GM18861 (cell line): ENCODE results near the gene SSBP3.

ENCODE experiments used
- ATAC-seq: cut with Tn5 transposase; IDR thresholded peaks from one replicate; pipeline ENCODE4 v1.9.1; 2021; ENCODE audit not compliant: unreplicated experiment

The SSBP3 gene

DNA sequence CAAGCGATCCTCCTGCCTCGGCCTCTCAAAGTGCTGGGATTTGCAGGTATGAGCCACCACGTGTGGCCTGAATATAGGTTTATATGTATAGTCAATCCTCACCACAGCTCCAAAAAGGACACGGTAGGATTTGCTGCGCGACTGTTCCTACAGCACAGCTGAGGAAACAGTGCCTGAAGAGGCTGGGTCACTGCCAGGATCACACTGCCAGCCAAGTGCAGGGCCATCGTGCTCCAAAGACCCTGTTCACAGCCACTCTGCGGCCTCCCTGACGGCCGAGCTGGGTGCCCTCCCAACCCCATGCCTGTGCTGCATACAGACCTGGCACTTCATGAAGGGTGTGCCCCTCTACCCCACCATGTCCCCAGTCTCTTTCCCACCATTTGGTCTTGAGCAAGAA is 134.9 kb downstream of the SSBP3 start:
- no peak for ATAC-seq

DNA sequence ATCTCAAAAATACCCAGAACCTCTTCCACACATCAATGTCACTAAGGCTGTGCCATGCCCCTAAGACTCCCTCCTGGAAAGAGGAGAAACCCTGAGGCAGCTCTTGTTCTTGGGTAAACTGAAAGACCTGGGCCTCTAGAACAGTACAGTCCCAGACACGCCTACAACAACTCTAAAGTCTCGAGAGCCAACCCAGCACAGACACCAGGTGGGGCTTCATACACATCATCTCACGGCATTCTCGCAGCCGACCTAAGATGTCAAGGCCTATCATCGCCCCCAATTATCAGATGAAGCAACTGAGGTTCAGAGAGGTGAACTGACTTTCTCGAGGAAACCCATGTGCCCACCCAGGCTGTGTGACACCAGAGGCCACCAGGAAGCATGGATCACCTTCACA is 135.7 kb downstream of the SSBP3 start:
- no peak for ATAC-seq

DNA sequence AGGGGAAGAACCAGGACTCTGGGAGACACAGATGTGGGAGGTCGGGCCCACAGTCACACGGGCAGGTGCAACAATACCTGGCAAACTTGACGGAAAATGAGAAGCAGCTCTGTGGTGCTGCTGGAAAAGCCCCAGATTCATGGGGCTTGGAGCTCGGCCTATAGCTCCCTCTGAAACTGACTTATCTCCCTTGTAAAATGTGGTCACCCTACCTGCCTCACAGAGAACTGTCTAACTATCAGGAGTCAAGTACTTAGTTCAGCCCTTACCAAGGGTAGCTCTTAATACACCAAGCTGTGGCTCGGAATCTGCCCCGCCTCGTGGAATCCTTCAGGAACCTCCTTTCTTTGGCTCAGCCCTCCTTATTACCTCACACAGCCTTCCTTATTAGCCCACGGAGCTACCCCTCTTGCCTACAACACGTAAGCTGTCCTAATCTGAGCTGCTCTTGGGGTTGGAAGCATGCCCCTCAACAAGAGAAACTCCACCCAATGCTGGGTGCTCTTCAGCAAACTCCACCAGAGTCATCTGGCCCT is 137.4 kb downstream of the SSBP3 start:
- ATAC-seq = no peak

DNA sequence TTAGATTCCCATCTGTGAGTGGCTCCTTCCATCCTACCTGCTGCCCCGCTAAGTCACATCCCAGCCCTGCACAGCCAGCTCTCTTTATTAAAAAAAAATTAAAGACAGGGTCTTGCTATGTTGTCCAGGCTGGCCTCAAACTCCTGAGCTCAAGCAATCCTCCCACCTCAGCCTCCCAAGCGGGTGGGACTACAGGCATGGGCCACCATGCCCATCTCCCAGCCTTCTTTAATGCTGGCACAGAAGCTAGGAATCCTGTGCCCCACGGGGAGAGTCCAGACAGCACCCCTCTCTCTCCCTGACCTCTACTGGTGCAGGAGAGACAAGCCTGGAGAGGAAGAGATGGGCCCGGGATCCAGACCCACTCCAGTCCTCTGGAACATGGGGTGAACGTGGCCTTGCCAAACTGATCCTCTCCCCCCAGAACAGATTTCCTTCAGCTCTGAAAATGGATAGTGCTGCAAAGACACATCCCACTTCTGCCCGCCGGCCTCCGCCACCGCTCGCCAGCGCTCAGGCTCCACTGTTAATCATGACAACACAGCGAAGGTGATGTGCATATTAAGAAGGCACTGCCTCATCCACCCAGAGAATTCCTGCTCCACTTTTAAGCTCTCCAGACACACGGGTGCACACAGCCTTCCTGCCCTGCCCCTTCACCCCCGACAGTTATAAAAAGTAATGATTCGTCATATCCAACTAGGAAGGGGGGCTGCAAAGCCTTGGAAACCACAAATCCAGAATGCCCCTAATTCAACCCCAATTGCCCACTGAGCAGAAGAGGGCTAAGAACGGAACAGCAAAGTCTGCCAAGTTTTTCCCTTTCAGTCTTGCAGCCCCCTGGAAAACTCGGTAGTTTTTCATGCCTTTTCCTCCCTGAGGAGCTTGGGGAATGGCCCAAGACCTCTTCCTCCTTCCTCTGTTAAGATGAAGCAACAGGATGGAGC is 138.1 kb downstream of the SSBP3 start:
- no peak for ATAC-seq

DNA sequence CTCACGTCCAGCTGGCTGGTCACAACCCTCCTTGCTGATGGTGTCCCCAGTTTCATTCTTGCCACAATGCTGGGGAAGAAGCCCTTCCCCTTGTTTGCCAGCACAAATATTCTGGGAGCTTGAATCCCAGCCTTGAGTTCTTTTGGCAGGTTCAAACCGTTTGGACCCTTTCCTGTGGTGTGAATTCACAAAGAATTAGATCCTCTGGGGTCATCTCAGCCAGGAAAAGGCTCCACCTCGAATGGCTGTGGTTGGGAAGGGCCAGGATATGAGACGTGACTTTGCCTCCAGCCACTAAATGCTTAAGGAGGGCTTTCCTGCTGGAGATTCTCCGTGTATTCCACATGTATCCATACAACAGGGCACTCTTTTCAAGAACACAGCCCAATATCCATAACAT is 139.3 kb downstream of the SSBP3 start:
- no peak for ATAC-seq

DNA sequence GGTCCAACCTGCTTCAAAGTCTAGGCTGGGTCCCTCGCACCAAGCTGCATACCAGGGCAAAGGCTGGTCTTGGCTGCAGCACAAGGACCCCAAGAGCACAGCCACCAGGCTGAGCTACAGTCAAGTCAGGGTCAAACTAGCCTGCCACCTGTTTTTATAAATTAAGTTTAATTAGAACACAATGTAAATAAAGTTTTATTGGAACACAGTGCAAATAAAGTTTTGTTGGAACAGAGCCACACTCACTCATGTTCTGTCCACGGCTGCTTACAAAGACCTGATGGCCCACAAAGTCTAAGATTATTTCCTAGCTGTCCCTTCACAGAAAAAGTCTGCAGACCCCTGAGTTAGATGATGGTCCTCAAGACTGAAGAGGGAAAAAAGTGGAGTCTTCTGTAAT is 140.0 kb downstream of the SSBP3 start:
- no peak for ATAC-seq

DNA sequence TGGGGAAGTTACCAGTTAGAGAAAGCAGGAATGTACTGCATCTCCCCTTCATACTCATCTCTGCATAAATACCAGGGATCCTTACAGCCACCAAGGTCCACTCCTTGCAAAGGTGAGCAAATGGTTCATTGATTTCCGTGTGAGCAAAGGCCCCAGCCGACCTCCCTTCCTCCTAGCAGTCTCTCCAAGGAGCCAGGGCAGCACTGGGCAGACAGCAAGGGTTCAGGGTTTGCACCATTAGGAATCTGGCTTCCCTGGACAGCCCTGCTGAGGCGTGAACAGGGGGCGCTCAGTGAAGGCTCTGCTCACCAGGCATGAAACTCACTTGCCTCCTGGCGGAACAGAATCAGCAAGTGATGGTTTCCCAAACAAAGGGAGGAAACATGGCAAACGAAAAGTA is 140.5 kb downstream of the SSBP3 start:
- no peak for ATAC-seq

DNA sequence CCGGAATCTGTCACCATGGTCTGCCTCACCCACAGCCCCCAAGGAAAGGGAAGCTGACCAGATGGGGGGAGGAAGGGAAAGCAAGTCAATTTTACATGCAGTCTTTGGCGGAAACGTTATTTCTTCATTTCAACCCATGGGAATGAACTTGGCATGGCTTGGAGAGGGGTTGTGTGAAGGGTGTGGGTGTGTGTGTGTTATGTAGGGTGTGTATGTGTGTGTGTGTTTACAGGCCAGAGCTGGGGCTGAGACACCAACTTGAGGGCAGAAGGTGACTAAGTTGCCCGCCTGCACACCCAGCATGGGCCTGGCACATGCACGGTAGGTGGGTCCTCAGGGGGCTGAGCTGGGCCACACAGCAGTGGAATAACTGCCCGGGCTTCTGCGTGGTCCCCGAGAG is 141.1 kb downstream of the SSBP3 start:
- no peak for ATAC-seq

DNA sequence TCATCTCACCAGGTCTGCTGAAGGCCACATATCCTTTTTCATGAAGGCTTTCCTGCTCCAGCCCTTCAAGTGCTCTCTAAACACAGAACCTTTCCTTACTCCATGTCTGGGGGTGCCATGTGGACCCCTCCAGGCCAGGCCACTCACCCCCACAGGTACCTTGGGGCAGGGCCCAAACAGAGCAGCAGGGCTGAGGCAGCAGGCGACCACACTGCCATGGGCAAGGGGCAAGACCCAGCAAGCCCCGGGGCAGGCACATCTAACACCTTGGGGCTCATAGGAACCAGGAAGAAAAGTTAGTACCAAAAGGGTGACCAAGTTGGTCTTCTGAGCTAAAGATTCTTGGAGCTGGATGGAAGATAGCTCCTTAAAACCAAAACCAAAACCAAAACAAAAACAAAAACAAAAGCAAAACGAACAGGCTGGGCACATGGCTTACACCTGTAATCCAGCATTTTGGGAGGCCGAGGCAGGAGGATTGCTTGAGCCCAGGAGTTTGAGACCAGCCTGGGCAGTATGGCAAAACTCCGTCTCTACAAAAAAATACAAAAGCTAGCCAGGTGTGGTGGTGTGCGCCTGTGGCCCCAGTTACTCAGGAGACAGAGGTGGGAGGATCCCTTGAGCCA is 142.5 kb downstream of the SSBP3 start:
- ATAC-seq = no peak

DNA sequence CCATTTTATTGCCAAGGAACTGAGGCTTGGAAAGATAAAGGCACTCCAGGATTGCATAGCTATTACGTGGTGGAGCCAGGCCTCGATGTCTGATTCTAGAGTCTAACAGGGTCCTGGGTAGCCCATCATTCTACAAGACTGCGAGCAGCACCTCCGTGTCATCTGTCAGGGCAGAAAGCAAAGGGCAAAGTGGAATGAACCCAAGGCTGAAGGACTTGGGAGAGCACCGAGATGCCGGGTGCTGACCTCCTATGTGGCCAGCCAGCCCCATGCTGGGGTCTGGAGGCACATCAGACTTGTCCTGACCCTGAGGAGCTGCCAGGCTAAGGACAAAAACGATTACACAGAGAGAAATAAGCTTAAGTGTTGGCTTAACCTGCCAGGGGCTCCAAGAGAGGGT is 143.9 kb downstream of the SSBP3 start:
- no peak for ATAC-seq

DNA sequence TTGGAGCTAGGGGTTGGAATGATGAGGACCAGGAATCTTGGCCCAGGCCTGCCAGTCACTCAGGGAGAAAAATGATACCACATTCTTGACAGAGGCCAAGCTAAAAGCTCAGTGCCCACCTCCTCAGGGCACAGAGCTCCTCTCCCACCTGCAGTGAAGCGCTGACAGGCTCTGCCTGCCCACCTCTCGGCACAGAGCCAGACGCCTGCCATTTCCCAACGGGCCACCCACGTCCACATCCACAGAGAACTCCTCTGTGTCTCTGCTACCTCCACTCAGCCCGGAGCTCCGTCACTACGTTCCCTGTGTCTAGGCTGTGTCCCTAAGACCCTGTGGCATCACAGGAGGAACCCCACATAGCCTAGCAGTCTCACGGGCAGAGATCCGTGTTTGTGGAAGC is 145.4 kb downstream of the SSBP3 start:
- no peak for ATAC-seq

DNA sequence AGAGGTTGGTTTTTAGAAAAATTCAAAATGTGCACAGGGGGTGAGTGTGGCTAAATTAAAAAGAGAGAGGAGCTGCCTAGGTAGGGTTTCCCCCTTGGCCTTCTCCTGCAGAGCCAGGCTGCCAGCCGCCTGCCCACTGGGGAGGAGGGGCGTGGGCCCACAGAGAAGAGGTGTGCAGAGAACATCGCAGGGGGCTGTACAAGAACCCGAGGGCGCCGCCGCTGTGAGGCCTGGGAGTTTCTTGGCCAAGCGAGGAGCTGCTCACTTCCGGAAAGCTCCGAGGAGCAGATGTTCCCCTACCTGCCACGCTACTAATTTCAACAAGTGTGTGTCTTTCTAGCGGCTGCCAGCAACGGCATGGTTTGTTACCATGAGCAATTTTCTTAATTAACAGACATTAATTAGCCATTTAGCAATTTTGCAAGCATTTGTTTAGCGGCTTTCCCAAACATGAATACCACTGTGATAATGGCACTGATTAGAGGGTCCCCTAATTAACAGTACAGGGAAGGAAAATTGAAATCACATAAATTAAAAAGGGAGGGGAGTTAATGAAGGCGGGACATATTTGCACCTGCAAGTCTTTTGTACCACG is 146.6 kb downstream of the SSBP3 start:
- no peak for ATAC-seq

DNA sequence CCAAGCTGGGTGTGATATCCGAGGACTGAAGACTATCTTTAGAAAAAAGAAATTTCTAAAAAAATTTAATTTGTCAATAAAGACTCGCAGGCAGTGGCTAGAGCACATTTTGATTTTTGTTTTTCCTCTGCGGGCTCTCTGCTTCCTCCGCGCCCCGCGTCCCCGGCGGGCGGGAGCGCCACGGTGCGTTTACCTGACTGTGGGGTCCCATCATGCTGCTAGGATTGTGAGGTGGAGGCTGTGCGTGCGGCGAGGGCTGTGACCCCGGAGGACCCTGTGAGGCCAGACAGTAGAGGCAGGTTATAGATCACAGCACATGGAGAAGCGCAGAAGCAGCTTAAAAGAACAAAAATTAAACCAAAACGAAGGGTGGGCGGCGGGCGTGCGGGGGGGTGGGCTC is 148.3 kb downstream of the SSBP3 start:
- ATAC-seq = no peak

DNA sequence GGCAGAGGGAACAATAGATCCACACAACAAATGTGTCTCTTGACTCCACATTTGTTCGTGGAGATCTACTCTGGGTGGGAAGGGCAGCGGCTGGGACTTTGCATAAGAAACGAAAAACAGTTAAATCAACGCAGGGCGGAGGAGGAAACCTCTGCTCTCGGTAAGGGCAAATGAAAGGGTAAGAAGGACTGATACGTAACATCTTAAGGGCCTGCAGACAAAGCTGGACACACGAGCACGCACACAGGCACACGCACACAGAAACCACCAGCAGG is 148.9 kb downstream of the SSBP3 start:
- no peak for ATAC-seq

DNA sequence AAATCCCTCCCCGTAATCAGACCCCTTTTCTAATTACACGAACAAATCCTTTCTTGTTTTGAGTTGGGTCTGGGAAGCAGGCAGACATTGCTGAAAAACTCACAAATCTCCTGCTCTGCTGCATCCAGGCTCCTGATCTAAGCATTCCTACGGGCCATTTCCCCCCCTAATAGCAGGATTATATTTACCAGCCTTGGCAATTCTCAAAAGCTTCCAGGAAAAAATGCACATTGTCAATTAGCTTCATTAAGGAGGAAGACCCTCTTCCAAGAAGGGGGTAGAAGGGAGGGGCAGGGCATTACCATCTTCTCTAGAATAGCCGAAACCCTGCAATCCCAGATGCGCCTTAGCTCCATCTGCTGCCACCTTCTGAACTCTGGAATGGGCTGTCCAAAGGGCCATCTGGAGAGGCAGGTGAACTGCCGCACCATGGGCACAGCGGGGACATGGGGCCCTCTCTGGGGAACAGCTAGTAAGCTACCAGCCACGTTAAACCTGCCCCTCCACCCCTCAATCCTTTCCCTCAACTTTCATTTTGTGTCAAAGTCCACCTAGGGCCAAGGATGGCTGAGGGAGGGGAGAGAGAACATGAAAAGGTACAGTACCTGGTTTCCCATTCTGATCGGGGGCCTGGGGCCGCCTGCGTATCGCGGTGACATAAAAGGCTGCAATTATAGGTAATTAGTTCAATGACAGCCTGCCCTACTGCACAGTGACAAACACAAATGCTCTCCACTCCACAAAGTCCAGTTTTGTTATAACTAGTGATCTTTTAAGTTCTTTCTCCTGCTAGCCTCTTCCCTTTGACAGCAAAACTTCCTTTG is 149.5 kb downstream of the SSBP3 start:
- ATAC-seq = no peak

DNA sequence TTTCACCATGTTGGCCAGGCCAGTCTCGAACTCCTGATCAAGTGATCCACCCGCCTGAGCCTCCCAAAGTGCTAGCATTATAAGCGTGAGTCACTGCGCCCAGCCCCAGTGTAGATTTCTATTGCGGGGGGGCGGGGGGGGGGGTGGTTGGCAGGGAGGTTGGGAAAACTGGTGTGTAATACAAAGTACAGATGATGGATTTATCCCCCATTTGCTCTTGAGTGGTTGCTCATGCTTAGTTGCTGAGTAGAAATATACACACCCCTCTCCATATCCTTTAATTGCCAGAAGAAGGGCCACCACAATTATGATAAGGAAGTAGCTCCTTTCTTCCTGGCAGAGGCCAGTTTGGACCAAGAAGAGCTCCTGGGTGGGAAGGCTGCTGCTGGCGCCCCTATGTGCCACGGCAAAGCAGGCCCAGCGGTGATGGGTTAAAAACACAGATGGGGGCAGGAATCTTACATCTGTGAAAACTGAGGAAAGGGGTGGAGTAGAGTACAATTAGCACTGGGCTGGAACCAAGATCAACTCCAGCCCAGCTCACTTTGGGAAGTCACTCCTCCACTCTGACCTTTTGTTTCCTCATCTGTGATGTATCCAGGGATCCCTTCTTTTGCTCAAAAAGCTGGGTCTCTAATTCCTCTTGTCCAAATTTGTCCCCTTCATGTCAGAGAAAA is 151.0 kb downstream of the SSBP3 start:
- ATAC-seq = no peak

DNA sequence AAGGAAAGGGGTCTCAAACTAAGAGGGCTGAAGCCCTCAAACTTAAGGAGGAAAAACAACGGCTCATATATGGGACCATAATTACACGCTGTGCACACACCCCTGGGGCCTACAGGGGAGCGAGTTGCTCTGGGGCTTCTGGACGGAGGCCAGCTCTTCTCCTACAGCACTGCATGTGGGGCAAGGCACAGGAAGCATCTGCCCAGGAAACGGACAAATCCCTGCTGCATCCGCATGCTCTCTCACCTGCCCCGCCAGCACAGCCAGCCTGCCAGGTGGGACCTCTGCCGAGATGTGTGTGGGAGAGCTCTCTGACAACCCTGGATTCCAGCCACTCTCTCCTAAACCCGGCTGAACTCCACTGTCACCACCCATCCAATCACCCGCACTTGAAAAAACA is 152.1 kb downstream of the SSBP3 start:
- no peak for ATAC-seq

DNA sequence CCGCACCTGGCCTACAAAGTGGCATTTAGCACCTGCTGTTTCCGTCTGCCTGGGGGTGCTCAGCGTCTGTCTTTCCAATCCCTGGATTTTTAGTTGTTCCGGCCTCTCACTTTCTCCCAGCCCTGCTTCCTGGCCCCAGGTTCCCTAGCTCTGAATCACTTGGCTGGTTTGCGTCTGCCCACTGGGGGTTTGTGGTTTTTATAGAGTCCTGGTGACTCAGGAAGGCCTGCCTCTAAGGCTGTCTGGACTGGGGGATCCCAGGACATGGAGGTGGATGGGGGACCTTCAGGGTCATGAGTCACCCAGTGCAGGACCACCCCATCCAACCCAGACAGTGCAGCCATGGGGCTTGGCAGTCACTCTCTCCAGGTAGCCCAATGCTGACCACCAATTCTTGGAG is 152.7 kb downstream of the SSBP3 start:
- ATAC-seq = no peak

DNA sequence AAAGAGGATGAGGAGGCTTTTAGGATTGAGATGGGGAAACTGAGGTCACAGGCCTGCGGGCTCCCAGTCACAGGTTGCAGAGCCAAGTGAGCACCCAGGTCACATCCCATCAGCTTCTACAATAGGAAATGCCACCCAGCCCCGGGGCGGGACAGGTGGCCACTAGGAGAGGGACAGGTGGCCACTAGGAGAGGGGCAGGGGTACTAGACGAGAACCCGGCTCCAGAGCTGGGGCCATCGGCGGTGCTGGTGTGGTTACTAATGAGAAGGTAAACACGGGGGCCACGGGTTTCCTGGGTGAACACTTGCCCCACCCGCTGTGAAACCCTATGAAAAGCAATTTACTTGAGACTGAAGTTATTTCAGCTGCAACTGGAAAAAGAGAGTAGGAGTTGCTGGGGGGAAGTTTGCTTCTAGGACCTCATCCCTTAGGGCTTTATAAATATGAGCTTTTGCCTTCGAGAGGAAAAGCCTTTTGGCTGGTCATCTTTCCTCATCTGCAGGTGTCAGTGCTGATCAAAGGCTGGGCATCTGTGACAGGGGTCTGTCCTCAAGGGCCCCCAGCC is 153.7 kb downstream of the SSBP3 start:
- ATAC-seq = no peak

DNA sequence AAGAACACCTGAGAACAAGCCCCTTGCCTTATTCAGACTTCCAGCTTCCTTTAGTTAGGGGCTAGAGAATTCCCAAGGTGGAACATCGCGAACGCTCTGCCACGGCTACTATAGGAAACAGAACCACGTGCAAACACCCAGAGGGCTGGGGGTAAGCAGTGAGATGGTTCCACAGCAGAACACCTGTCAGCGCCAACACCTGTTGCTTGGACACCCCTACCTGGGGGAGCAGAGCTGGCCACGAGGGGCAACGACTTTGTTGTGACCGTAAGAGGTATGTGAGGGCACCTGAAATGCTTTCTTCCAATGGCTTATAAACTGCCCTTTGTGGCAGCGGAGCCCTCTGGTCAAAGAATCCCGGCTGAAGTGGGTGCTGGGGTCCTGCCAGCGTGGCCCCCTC is 155.5 kb downstream of the SSBP3 start:
- no peak for ATAC-seq
